ENCODE results near the gene ATP5F1E.
"Not testable (repeated sequence)": the region's sequence is repeated elsewhere in the genome, so short reads cannot be mapped to it uniquely, and the experiment has no call there.

ATP5F1E gene

DNA sequence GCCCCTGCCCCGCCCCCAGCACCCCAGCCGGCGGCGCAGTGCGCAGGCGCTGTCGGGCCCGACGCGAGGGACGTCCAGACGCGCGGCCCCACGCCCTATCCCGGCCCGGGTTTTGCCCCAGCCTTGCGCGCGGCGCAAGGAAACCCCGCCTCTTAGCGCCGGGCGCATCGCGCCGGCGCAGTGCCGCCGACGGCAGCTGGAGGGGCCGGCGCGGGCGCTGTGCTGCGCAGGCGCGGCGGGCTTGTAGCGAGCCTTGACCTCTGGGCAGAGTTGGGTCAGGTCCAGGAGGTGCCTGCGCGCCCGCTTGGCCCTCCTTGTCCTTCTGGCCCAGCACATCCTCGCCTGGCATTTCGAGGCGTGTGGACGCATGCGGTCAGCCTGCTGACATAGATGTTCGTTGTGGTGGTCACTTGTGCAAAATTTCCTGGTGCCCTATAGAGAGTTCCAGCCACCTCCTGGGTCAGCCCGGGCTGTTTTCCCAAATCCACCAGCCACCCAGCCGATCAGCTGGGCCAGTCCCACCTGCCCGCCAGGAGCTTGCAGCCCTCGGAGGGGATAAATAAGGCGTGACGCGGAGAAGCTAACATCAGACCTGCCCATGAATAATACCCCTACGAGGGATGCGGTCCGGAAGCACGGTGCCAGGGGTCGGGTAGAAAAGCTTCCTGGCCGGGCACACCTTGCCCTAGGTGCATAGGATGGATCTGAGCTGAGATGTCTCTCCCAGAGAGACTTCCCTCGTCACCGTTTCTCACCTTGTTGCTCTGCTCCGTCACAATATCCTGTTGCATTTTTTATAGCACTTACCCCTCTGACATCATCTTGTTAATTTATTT lies 10.9 kb upstream of the ATP5F1E start:
- peak; percentile 88 for DNase-seq

DNA sequence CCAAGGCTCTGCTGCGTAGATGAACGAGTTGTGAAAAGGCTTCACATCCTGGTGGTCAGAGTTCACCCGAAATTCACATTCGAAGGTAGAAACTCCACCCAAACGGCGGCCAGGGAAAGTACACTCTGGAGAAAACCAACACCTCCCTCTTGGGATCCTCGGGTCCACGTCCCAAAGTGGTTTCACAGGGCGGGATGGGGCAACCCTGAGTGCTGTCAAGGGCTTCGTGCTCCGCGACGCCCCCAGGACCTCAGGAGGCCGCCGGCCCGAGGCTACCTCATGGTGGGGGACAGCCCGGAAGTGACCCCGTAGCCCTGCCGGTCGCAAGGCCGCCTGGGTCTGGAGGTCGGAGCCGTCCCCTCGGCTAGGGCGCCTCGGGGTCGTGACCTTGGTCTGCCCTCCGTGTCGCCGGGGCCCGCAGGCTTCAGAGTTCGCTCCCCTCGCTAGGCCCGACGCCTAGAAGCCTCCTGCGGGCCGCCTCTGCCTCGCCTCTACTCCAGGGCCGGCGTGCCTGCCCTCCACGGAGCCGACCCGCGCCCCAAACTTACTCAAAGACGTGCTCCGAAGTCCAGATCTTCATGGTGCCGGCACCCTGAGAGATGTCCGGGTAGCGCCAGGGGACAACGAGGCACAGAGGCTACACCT lies 10.1 kb upstream of the ATP5F1E start, which contains the start of gene PRELID3B:
Gene PRELID3B (minus strand): TSS at position 636 of the 645 bp plus-strand sequence. CDS start 56 bp downstream, at position 580.
- DNase-seq: no peak

DNA sequence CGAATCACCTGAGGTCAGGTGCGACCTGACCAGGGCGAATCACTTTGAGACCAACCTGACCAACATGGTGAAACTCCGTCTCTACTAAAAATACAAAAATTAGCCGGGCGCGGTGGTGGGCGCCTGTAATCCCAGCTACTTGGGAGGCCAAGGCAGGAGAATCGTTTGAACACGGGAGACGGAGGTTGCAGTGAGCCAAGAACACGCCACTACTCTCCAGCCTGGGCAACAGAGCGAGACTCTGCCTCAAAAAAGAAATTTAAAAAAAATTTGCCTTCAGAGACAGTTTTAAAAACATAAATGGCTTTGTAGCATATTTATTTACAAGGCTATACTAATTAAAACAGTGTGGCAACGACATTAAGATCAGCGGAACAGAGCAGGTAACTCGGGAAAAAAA lies 9.4 kb upstream of the ATP5F1E start:
- DNase-seq: not testable (repeated sequence)

DNA sequence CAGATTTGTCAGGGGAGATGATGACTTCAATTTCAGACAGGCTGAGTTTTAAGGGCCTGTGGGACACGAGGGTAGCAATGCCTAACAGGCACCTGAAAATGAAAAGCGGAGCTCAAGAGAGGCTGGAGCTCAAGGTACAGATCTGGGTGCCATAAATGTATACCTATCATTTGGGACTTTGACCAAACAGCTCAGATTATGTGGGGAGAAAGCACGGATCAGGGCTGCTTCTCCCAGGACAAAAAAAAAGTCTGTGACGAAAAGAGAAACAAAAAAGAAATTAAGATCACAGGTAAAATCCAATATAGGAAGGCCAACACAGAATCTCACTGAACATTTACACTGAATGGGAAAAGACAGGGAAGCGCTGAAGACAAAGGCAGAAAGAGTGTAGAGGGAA lies 8.5 kb upstream of the ATP5F1E start:
- DNase-seq: no peak

DNA sequence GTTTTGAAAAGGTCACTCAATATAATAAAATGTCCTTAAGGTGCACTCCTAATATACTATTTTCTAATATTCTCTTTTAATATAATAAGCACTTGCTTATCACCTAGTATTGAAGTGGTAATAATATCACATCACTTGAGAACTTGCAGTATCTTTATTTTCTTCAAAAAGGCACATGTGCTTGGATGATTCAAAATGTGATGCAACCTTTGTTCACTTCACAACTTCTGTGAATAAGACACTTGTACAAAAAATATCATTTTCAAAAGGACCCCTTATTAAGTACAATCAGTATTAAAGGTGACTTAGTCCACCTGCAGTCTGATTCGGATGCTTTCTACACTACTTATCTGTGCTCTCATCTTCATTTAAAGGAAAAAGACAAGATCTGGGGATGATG lies 7.1 kb upstream of the ATP5F1E start:
- no peak for DNase-seq

DNA sequence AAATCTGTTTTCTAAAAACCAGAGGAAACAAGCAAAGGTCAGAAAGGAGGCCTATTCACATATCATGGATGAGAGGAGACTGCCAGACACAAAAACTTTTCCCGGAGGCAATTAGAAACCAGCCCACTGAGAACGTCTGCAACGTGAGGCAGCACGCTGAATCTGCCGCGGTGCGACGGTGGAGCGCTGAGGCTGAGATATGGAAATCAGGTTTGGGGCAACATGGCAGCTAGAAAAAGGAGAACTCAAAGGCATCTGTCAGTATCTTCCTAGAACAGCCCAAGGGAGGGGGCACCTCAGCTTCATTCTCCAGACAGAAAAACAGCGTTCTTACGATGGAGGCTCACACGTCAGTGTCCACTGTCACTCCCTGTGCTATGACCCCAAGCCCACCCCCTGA lies 5.3 kb upstream of the ATP5F1E start:
- no peak for DNase-seq

DNA sequence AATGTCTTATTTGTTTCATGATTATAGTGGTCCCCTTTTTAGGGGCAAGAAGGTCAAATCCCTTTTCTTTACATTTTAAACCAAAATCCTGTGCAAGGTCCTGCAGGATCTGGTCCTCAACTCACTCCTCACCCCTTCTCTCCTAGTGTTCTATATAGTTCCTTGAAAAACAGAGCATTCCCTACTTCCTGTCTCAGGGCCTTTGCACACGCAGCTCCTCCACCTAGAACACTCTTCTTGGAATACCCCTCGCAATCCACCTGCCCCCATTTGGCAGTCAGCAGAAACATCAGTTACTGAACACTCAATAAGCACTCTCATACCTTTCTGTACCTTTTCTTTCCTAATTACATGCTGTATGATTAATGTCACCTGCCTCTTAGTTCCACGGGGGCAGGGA lies 3.2 kb upstream of the ATP5F1E start:
- DNase-seq: no peak

DNA sequence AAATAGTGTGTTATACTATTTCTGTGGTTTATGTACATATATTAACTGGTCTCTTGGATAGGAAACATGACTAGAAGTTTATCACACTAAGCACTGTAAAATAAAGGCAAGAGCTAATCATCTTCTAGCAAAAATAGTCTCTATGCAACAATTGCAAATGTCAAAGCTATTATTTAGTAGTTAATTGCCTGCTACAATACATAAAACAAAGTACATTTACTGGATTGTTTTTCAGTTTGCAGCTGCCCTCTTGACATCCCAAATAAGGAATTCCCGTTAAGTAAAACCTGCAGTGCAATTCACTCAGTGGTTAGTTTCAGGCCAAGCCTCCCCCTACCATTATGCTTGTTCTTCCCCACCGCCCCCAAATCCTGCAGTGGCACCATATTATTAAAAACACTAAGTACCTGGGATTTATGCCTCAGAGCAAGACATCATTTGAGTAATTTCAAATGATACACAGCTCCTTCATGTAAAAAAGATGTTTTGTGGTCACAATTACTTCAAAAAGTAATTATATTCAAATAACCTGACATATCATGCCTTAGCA lies 1.6 kb upstream of the ATP5F1E start:
- no peak for DNase-seq

DNA sequence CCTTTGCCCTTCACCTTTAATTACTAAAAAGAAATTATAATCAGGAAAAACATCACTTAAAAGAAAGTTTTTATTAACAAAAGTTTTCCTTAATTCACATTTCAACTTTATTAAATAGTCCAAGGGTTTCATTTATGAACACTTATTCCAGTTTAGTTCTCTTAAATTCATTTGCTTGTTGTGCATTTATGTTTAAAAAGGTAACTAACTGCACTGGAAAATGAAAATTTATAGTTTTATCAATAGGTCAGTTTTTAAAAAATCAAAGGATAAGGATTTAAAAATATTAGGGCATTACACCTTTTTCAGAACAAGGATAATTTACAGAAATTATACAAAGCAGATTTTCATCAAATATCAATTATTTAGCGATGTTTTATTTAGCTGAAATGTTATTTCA lies 958 bp upstream of the ATP5F1E start:
- no peak for DNase-seq

DNA sequence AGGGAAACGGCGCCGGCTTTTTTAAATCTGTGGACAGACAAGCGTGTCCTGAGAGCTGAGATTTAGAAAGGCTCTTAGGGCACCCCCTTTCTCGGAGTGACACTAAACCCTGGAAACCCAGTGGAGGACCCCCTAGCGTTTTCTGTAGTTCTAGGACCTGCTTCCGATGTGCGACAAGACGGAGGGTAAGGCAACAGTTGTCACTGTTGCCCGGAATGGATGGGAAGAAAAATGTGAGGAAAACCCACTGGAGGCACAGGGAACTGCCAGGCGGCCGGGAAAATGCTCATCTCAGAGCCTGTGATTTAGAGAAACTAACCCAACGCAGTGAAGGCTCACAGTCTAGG lies 551 bp upstream of the ATP5F1E start:
- DNase-seq: no peak

DNA sequence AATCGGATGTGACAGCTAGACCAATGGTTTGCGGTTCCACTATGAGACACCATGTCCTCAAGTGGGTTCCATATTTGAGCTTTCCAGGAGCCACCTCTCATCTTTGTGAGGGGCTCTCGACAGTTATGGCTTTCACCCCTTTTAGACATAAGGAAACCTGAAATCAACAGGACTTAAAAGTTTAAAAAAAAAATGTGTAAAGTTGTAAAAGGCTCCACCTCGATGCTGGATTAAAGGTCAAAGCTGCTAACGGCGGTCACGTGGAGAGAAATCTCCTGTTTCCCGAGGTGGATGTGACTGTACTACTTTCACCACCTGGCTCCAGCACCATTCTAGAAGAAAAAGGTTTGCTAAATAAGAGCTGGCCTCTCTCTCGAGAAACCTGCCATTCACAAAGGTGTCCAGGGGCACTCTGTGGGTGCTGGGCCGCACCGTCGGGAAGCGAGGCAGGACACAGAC lies 542 bp downstream of the ATP5F1E start:
- no peak for DNase-seq

DNA sequence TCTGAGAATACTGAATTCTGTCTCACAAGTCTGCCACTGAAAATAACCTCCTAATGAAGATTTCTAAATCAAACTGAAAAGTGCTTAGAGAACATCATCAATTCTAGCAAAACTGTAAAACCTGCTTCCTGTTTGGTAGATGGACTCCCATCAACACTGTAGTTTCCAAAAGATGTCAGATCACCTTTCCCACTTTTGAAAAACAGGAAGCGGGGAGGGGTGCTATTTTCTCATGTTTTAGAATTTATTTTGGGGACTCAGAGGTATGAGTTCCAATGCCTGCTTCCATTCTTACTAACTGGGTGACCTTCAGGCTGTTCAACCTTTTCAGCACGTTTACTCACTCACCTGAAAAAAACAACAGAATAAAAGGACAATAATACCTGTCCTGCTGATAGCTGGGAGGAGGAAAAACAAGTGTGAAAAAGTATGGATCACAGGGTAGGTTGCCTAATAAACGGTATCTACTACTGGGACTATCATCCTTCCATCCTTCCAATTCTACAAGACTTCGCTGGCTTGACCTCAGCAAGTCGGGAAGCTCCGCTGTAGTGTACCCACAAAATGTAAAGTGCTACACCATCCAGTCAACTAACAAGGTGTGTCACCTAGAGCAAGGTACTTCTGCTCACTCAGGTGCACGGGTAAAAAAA lies 1.1 kb downstream of the ATP5F1E start:
- no peak for DNase-seq

DNA sequence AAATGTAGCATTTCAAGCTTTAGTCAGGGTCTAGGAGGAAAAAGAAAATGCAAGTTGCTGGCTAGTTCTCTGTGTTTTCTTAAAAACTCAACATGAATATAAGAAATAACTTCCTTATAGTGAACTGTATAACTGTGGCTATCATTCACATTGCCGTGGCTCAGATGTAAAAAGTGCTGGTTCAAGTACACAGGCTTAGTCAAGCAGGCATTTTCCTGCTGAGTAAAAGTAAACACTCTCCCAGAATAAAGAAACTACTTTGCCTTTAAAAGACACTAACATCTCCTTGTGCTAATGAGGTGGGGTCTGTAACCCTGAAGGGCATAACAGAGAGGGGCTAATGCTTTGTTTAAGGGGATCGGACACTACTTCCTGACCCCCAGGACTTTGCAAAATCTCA lies 3.3 kb downstream of the ATP5F1E start:
- no peak for DNase-seq

DNA sequence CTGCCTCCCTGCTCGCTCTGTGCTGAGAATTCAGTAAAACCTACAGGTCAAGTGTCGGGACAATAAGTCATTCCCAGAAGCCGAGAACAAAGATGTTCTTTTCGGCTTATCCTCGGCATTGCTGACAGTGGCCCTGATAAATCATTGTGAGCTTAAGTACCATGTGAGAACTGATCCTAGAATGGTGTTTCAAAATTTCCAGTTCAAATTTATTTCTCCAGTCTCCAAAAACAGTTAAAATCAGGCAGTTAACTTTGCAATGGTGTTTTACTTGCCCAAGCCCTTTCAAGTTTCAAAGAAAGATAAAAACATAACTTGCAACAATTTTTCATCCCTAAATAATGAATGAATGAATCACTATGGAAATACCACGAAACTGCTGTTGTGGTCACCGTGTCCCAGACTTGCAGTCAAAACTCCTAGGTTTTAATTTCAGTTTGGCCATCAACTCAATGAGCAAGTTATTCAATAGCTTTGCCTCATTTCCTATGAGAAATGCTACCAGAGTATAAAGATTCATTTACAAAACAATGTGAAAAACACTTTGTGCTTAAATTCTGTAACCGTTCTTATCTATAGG lies 4.3 kb downstream of the ATP5F1E start:
- DNase-seq: no peak

DNA sequence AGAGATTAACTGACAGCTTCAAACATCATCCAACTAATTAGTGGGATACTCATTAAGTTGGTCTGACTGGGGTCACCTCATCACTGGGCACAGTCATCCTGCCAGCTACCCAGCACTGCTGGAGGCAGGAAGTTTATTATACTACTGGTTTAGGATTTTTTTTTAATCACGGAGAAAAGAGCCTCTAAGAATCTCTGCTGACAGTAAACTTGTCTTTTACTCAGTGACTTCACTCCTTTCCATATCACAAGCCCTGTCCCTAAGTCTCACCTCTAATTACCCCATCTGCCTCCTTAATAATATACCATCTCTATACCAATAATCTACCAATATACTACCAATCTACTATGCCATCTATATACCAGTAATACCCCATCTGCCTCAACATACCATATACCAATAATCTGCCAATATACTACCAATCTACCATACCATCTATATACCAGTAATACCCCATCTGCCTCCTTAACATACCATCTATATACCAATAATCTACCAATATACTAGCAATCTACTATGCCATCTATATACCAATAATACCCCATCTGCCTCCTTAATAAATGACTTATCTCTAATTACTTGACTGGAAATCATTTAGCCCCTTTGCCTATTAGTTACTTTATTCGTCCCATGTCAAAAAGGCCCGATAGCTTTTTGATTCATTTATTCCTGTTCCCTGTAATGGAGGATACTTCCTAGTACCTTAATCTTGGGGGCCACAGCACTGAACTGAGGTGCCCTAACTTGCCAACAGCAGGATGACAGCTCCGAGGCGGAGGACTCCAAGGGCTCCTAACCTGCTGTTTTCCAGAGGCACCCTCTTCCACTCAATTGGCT lies 5.0 kb downstream of the ATP5F1E start:
- no peak for DNase-seq

DNA sequence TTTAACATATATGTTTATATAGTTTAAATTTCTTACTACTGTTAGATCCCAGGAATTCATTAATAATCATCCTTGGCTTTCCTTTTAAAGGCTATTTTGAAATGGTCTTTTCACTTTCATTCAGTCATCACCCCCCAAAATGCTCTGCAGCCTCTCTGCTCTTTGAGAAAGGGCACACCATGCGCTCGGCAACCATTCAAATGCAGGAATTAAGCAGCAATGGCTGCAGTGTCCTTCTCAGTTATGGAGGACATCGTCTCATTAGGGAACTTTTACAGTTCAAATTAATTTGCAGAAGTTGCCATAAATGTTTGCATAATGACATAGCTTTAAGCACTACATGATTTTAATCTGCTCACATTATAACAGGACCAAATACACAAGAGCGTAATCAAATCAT lies 6.6 kb downstream of the ATP5F1E start:
- DNase-seq: no peak

DNA sequence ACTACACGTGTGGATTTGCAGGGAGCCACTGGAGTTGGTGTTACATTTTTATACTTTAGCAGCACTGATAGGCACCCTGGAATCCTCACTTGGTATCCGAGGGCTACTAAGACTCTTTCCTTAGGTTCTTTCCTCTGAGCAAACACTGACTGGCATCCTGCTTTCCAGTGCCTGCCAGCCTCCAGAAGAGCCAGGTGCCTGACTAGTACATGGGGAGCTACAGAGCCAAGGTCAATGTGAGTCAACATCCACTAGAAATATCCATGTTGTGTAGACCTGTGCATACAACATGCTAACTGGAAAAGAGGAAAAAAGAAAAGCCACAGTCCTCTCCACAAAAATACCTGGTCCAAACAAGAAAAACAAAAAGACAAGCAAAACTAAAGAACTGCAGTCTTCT lies 7.0 kb downstream of the ATP5F1E start:
- DNase-seq: no peak

DNA sequence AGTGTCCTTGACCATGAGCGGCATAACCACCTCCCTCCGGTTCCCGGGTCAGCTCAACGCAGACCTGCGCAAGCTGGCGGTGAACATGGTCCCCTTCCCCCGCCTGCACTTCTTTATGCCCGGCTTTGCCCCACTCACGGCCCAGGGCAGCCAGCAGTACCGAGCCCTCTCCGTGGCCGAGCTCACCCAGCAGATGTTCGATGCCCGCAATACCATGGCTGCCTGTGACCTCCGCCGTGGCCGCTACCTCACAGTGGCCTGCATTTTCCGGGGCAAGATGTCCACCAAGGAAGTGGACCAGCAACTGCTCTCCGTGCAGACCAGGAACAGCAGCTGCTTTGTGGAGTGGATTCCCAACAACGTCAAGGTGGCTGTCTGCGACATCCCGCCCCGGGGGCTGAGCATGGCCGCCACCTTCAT lies 8.0 kb downstream of the ATP5F1E start:
- no peak for DNase-seq

DNA sequence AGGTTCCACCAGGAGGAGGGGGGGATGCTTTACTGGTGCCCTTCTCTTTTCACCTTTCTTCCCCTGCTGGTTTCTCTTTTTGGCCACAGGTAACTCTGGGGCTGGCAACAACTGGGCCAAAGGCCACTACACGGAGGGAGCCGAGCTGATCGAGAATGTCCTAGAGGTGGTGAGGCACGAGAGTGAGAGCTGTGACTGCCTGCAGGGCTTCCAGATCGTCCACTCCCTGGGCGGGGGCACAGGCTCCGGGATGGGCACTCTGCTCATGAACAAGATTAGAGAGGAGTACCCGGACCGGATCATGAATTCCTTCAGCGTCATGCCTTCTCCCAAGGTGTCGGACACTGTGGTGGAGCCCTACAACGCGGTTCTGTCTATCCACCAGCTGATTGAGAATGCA lies 8.5 kb downstream of the ATP5F1E start:
- DNase-seq: no peak

DNA sequence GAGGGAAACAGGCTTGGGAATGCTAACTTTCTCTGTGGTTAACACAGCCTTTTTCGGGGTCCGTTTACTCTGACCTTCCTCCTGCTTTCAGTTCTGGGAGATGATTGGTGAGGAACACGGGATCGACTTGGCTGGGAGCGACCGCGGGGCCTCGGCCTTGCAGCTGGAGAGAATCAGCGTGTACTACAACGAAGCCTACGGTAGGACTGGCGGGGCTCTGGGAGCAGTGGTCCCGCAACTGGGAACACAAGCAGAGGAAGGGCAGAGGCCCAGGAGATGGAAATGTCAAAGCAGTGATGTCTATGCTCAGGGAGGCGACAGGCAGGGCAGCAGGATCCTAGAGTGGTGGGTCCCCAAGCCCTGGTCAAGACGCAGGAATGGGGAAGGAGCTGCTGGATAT lies 9.4 kb downstream of the ATP5F1E start:
- DNase-seq: no peak

DNA sequence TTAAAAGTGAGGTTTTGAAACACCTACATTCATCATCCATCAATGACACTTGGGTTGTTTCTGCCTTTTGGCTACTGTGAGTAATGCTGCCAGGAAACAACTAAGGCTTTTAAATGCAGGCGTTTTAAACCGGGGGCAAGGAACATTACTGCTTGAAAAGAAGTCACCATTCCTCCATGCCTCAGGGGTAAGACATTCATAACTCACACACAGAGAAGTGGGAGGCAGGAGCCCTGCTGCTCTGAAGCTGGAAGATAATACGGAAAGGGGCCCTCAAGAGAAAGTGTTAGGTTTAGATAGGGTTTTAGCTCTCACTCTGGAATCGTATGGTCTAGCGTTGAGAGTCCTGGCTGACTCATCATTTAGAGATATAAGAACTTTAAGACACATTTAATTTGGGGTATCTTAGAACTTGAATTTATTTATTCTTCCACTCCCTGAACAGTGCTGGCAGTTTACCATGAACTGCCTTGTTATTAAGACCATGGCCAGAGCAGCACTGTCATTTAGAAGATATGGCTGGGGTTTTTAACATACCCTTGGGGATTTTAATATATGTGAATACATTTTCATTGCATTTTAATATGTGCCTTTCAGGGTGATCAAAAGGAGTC lies 11.1 kb downstream of the ATP5F1E start:
- no peak for DNase-seq

DNA sequence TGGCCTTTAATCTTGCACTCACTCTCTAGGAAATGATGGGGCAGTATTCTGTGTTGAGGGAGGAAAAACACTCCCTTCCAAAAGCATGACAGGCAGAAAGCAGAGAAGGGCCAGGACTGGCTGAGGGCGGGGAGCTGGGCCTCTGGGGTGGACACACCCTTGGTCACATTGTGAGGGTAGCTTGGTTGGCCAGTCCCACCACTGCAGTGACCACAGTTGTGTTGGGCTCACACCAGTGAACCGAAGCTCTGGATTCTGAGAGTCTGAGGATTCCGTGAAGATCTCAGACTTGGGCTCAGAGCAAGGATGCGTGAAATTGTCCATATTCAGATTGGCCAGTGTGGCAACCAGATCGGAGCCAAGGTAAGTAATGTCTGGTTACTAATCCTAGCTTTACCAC lies 12.9 kb downstream of the ATP5F1E start, which contains the start of gene TUBB1:
Gene TUBB1 (plus strand): TSS at position 213 of the 400 bp plus-strand sequence. CDS start 94 bp downstream, at position 307.
- no peak for DNase-seq
